GDM1 (cell line): Measurements from ENCODE around the gene PFN3.
"Not testable (repeated sequence)": the region's sequence is repeated elsewhere in the genome, so short reads cannot be mapped to it uniquely, and the experiment has no call there.

ENCODE experiments used
- DNase-seq: peaks from one replicate; lab custom pipeline; 2025; lab: John Stamatoyannopoulos, UW

Gene PFN3

GRCh38 chr5:177393206-177393765, 7.2 kb downstream of the PFN3 start:
- DNase-seq, result peak; percentile 64

GRCh38 chr5:177392765-177393164, 7.7 kb downstream of the PFN3 start:
- no peak for DNase-seq

GRCh38 chr5:177390363-177391300, 9.8 kb downstream of the PFN3 start:
- peak; percentile 84 for DNase-seq

GRCh38 chr5:177389241-177390169, 11.0 kb downstream of the PFN3 start:
- DNase-seq, result peak; percentile 42

GRCh38 chr5:177388521-177389052, 11.9 kb downstream of the PFN3 start:
- DNase-seq, result no peak

- DNase-seq, result no peak
These were observed 13.1 kb downstream of the PFN3 start for GRCh38 chr5:177387405-177387804.

- DNase-seq, result no peak
These were observed 13.9 kb downstream of the PFN3 start for GRCh38 chr5:177386542-177386941.

GRCh38 chr5:177385720-177386119, 14.7 kb downstream of the PFN3 start:
- no peak for DNase-seq

- DNase-seq, result no peak
These were observed 16.3 kb downstream of the PFN3 start, which contains the start of gene SLC34A1 for GRCh38 chr5:177384134-177384533. Gene SLC34A1 (plus strand): TSS chr5:177384434. CDS start chr5:177385742, 1,308 bp downstream.

- no peak for DNase-seq
These were observed 17.3 kb downstream of the PFN3 start for GRCh38 chr5:177383181-177383580.

GRCh38 chr5:177382423-177383029, 17.9 kb downstream of the PFN3 start:
- peak; percentile 27 for DNase-seq

- DNase-seq, result no peak
These were observed 19.7 kb downstream of the PFN3 start for GRCh38 chr5:177380805-177381126.

GRCh38 chr5:177378884-177379883, 21.3 kb downstream of the PFN3 start:
- no peak for DNase-seq

- DNase-seq, result no peak
These were observed 22.3 kb downstream of the PFN3 start for GRCh38 chr5:177377851-177378776.

GRCh38 chr5:177376107-177376506, 24.4 kb downstream of the PFN3 start:
- no peak for DNase-seq

- DNase-seq, result not testable (repeated sequence)
These were observed 24.9 kb downstream of the PFN3 start for GRCh38 chr5:177375516-177375915.

GRCh38 chr5:177374211-177374610, 26.2 kb downstream of the PFN3 start:
- no peak for DNase-seq

- no peak for DNase-seq
These were observed 26.7 kb downstream of the PFN3 start for GRCh38 chr5:177373806-177374205.

- no peak for DNase-seq
These were observed 27.6 kb downstream of the PFN3 start for GRCh38 chr5:177372910-177373309.
